GM21515 (cell line): Measurements from ENCODE around the gene SELENOP.
A peak's percentile ranks its signal among the peaks of the same experiment; 100 is the strongest.

Experiments
- ATAC-seq: cut with Tn5 transposase; IDR thresholded peaks from one replicate; pipeline ENCODE4 v1.9.1; 2021; ENCODE audit not compliant: unreplicated experiment

The SELENOP gene

GRCh38 chr5:42799241-42799608 lies 12.5 kb downstream of the SELENOP start:
- ATAC-seq, result no peak

- no peak for ATAC-seq
Measured at GRCh38 chr5:42798284-42799240, 13.1 kb downstream of the SELENOP start.

- ATAC-seq, result no peak
Measured at GRCh38 chr5:42791151-42791550, 20.5 kb downstream of the SELENOP start.

- ATAC-seq, result no peak
Measured at GRCh38 chr5:42787845-42788244, 23.8 kb downstream of the SELENOP start.

GRCh38 chr5:42787073-42787472 lies 24.6 kb downstream of the SELENOP start:
- ATAC-seq, result no peak

- no peak for ATAC-seq
Measured at GRCh38 chr5:42785756-42786155, 25.9 kb downstream of the SELENOP start.

GRCh38 chr5:42784132-42784531 lies 27.6 kb downstream of the SELENOP start:
- ATAC-seq, result no peak

GRCh38 chr5:42781584-42781983 lies 30.1 kb downstream of the SELENOP start:
- ATAC-seq, result no peak

GRCh38 chr5:42779083-42779482 lies 32.6 kb downstream of the SELENOP start:
- no peak for ATAC-seq

- no peak for ATAC-seq
Measured at GRCh38 chr5:42772265-42772993, 39.3 kb downstream of the SELENOP start.

- no peak for ATAC-seq
Measured at GRCh38 chr5:42770003-42770402, 41.7 kb downstream of the SELENOP start.

- ATAC-seq, result no peak
Measured at GRCh38 chr5:42768106-42768504, 43.6 kb downstream of the SELENOP start.

- ATAC-seq, result no peak
Measured at GRCh38 chr5:42767491-42768105, 44.1 kb downstream of the SELENOP start.

GRCh38 chr5:42761791-42762190 lies 49.9 kb downstream of the SELENOP start:
- ATAC-seq, result no peak

GRCh38 chr5:42760426-42760825 lies 51.3 kb downstream of the SELENOP start:
- ATAC-seq, result no peak

- ATAC-seq, result no peak
Measured at GRCh38 chr5:42759456-42759855, 52.2 kb downstream of the SELENOP start.

- ATAC-seq, result peak; percentile 79
Measured at GRCh38 chr5:42756606-42757601, 54.8 kb downstream of the SELENOP start, which contains the start of gene CCDC152. Gene CCDC152 (plus strand): TSS chr5:42756818. CDS start chr5:42759122, 2,304 bp downstream.

GRCh38 chr5:42753099-42753498 lies 58.6 kb downstream of the SELENOP start:
- ATAC-seq, result no peak

- no peak for ATAC-seq
Measured at GRCh38 chr5:42751044-42751443, 60.6 kb downstream of the SELENOP start.

- no peak for ATAC-seq
Measured at GRCh38 chr5:42750507-42750906, 61.2 kb downstream of the SELENOP start.
